Glutamatergic neuron (in vitro differentiated cells): Measurements from ENCODE around the gene NOP9. TPM values are rescaled to one million over a fixed set of nuclear protein-coding genes. Genes with fewer than 3 reads are reported as not detected.

Experiments
- DNase-seq: peaks from one replicate; pipeline ENCODE4 v3.0.0; 2022
- H3K27ac Mint-ChIP-seq: one replicate; pipeline ENCODE4 v1.8.0; 2020; ENCODE audit warnings: mild to moderate bottlenecking, mixed read lengths, inconsistent platforms; ENCODE audit not compliant: unreplicated experiment
- H3K27me3 Mint-ChIP-seq: one replicate; pipeline ENCODE4 v1.8.0; 2020; ENCODE audit warnings: mild to moderate bottlenecking, moderate library complexity, mixed read lengths, inconsistent platforms; ENCODE audit not compliant: unreplicated experiment
- H3K36me3 Mint-ChIP-seq: one replicate; pipeline ENCODE4 v1.8.0; 2020; ENCODE audit warnings: mild to moderate bottlenecking, mixed read lengths, inconsistent platforms; ENCODE audit not compliant: unreplicated experiment
- H3K4me1 Mint-ChIP-seq: one replicate; pipeline ENCODE4 v1.8.0; 2020; ENCODE audit warnings: mild to moderate bottlenecking, low read depth, mixed read lengths, inconsistent platforms; ENCODE audit not compliant: unreplicated experiment
- H3K4me3 Mint-ChIP-seq: one replicate; pipeline ENCODE4 v1.8.0; 2020; ENCODE audit warnings: mild to moderate bottlenecking, mixed read lengths, inconsistent platforms; ENCODE audit not compliant: unreplicated experiment
- H3K9me3 Mint-ChIP-seq: one replicate; pipeline ENCODE4 v1.8.0; 2020; ENCODE audit warnings: mild to moderate bottlenecking, moderate library complexity, mixed read lengths, inconsistent platforms; ENCODE audit not compliant: unreplicated experiment
- total RNA-seq: library from RNA; stranded (reverse); fragmentation: NEBNext Ultra II Directional; extraction: Animal tissue kit (Norgen Biotek cat#: 25700); gene quantifications from one replicate; pipeline ENCODE4 v1.2.1, GENCODE V29; 2021; ENCODE audit not compliant: unreplicated experiment
- TF ChIP-seq, protein P1 (sequence below): fragments of 200-600 bp; sonication (generic); IDR thresholded peaks from one replicate; pipeline ENCODE4 v1.5.0; 2021; ENCODE audit not compliant: partially characterized antibody, unreplicated experiment

The NOP9 gene
- total RNA-seq, 1 donor from 2014 or later = 29.2 TPM

DNA sequence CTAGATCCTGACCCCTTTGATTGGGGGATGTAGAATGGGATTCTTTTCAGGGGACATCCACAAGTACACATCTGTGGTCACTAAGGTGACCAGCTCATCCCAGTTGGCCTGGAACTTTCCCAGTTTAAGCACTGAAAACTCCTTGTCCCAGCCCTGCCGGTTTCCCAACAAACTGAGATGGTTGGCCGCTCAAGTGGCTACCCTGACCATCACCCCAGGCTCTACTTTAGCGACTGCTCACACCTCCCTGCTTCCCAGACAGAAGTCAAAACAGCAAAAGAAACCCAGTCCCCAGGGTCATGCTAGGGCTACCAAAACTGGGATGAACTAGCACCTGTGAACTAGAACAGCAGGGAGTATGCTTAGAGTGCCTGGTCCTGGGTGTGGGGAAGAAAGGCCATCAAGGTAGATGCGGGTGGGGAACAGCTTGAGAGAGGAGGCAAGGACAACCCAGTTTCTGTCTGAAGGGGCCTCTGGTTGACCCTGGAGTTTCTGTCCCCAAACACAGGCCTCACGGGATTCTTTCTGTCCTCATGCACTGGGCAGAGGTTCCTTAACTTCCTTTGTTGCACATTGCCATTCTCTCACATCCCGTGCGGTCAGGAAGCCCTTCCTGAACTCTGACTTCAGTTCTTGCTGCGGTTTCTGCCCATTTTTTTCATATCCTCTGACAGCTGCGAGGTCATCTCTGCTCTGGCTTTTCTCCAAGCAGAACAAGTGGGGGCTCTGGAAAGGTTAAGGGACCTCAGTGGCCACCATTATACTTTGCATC lies 13.3 kb downstream of the NOP9 start:
- TF ChIP-seq, protein P1, sequence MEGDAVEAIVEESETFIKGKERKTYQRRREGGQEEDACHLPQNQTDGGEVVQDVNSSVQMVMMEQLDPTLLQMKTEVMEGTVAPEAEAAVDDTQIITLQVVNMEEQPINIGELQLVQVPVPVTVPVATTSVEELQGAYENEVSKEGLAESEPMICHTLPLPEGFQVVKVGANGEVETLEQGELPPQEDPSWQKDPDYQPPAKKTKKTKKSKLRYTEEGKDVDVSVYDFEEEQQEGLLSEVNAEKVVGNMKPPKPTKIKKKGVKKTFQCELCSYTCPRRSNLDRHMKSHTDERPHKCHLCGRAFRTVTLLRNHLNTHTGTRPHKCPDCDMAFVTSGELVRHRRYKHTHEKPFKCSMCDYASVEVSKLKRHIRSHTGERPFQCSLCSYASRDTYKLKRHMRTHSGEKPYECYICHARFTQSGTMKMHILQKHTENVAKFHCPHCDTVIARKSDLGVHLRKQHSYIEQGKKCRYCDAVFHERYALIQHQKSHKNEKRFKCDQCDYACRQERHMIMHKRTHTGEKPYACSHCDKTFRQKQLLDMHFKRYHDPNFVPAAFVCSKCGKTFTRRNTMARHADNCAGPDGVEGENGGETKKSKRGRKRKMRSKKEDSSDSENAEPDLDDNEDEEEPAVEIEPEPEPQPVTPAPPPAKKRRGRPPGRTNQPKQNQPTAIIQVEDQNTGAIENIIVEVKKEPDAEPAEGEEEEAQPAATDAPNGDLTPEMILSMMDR = no peak
- no peaks in the 10 kb centered on the region for H3K36me3 Mint-ChIP-seq
- no peak overlapping the region for H3K4me3 Mint-ChIP-seq
- no peak overlapping the region for H3K27ac Mint-ChIP-seq
- DNase-seq = no peak
- H3K4me1 Mint-ChIP-seq = peaks cover 2% of the 10 kb centered on the region
- H3K9me3 Mint-ChIP-seq = peaks cover 4% of the 10 kb centered on the region
- peaks cover 19% of the 10 kb centered on the region for H3K27me3 Mint-ChIP-seq

DNA sequence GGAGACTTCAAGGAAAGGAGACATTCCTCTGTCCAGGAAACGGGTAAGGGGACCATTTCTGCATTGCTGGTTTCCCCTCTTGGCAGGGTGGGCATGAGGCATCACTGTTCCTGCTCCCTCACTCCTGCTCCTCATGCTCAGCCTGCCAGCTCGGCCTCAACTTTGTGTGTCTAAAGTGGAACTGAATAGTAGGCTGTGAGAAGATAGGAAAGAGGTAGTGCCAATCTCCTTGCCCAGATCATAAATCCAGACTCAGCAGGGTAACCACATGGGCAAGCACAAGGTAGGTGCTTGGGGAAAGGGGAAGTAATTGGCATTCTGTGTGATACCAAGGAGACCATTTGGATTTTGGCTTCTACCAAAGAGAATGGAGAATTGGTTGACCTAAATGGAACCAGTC lies 14.3 kb downstream of the NOP9 start:
- TF ChIP-seq, protein P1 = no peak
- Mint-ChIP-seq H3K27ac (no peak overlapping the region), H3K27me3 (peaks cover 20% of the 10 kb centered on the region), H3K4me1 (peaks cover 2% of the 10 kb centered on the region), H3K9me3 (peaks cover 6% of the 10 kb centered on the region), H3K36me3 (no peaks in the 10 kb centered on the region), H3K4me3 (no peak overlapping the region)
- no peak for DNase-seq

DNA sequence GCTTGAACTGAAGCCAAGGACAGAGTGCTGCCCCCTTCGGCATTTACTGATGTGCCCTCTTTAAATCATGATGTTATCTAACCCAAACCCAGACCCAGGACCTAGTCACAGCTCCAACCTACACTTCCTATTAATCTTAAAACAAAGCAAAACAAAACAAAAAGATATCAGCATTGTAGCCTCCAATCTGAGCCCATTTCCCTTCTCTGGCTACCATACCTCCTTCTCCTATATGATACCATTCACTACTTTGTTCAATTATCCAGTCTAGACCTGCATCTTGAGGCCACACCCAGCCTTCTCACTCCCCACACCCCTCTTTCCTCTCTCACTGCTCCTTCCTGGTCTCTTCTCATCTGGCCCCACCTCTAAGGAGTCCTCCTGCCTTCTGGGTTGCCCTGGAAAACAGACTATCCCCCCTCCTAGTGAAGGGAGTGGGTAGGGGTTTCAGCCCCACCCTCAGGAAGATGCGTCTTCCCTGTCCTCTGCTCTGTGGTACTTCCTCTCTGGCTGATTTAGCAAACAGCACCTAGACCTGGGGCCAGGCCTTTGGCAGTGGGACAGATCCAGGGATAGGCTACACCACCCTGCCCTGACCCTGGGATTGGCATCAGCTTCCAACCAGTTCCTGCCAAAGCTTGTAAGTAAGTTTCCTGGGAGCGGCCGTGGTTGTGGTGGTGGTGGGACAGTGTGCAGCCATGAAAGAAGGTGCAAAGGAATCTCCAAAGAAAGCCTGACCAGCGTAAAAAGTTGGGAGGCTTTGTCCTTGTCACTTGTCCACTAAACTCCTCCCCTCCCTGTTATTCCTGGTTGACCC lies 14.9 kb downstream of the NOP9 start:
- no peak for DNase-seq
- H3K4me1 Mint-ChIP-seq = peaks cover 2% of the 10 kb centered on the region
- no peak overlapping the region for H3K4me3 Mint-ChIP-seq
- H3K27ac Mint-ChIP-seq = no peak overlapping the region
- H3K27me3 Mint-ChIP-seq = peaks cover 23% of the 10 kb centered on the region
- TF ChIP-seq, protein P1 = no peak
- H3K36me3 Mint-ChIP-seq = no peaks in the 10 kb centered on the region
- H3K9me3 Mint-ChIP-seq = peaks cover 6% of the 10 kb centered on the region

DNA sequence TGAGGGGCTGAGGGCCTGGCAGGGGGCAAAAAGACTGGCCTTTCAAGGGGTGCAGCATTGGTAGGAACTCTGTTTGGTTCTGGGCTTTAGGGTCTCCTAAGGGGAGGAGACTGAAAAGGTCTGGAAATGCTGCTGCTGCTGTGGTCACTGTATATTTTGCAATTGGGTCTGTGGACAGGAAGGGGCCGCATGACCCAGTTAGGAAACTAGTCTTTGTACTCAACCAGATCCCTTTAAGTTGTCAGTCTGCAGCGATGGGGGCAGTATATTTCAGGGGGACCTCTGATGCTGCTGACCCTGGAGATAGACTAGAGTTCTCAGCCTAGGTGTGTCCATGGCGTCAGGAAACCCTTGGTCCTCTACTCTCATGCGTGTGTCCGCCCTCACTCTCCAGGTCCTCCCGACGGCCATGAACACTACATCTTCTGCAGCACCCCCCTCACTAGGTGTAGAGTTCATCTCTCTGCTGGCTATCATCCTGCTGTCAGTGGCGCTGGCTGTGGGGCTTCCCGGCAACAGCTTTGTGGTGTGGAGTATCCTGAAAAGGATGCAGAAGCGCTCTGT lies 15.7 kb downstream of the NOP9 start:
- H3K36me3 Mint-ChIP-seq = no peaks in the 10 kb centered on the region
- peak overlapping the region; percentile 56 for H3K27ac Mint-ChIP-seq
- peaks cover 4% of the 10 kb centered on the region for H3K9me3 Mint-ChIP-seq
- peaks cover under 1% of the 10 kb centered on the region for H3K4me1 Mint-ChIP-seq
- TF ChIP-seq, protein P1 = no peak
- H3K27me3 Mint-ChIP-seq = peaks cover 20% of the 10 kb centered on the region
- H3K4me3 Mint-ChIP-seq = no peak overlapping the region
- no peak for DNase-seq
